Heart left ventricle (tissue), 16 donors: ENCODE data around the gene MDM4. TPM values are rescaled to one million over a fixed set of nuclear protein-coding genes. Genes with fewer than 3 reads are reported as not detected.

Source experiments
- ATAC-seq, 4 donors: fragments of 200-7000 bp; cut with Tn5 transposase; one replicate each; pipeline ENCODE4 v1.9.1; 2020 to 2022; ENCODE audit warnings: moderate library complexity in 4 of 4, mild to moderate bottlenecking in 3 of 4, moderate number of reproducible peaks in 1 of 4
- DNase-seq, 5 donors: peaks; one replicate each; pipeline ENCODE4 v3.0.0-alpha.2; 2020
- H3K27ac ChIP-seq, 12 donors: fragments of 200-600 bp; sonication (generic) in 4 of 12; one replicate each; pipeline versions ENCODE4 v1.5.0 to v1.8.0; 2016 to 2022; ENCODE audit warnings: mild to moderate bottlenecking in 2 of 12
- H3K27me3 ChIP-seq, 9 donors: fragments of 200-600 bp; sonication (generic) in 2 of 9; one replicate each; pipeline versions ENCODE4 v1.5.1 to v1.8.0; 2016 to 2022; ENCODE audit warnings: mild to moderate bottlenecking in 3 of 9
- H3K36me3 ChIP-seq, 9 donors: fragments of 200-600 bp; sonication (generic) in 2 of 9; one replicate each; pipeline versions ENCODE4 v1.5.0 to v1.8.0; 2018 to 2022; ENCODE audit warnings: mild to moderate bottlenecking in 2 of 9
- H3K4me1 ChIP-seq, 12 donors: fragments of 200-600 bp; sonication (generic) in 4 of 12; one replicate each; pipeline versions ENCODE4 v1.5.0 to v1.8.0; 2016 to 2022; ENCODE audit warnings: mild to moderate bottlenecking in 3 of 12
- H3K4me3 ChIP-seq, 12 donors: fragments of 200-600 bp; sonication (generic) in 4 of 12; one replicate each; pipeline versions ENCODE4 v1.5.0 to v1.8.0; 2017 to 2022; ENCODE audit warnings: mild to moderate bottlenecking in 9 of 12, moderate library complexity in 4 of 12
- H3K9me3 ChIP-seq, 12 donors: fragments of 200-600 bp; sonication (generic) in 4 of 12; one replicate each; pipeline versions ENCODE4 v1.5.0 to v1.8.0; 2016 to 2022; ENCODE audit warnings: mild to moderate bottlenecking in 1 of 12
- POLR2A ChIP-seq, 2 donors: fragments of 450-650 bp; IDR thresholded peaks; one replicate each; pipeline ENCODE4 v1.6.1; 2017; ENCODE audit warnings: antibody characterized with exemption in 2 of 2, mild to moderate bottlenecking in 2 of 2, moderate library complexity in 2 of 2
- WGBS, 4 donors: extraction: QIAGEN DNeasy Blood & Tissue Kit in 2 of 4; methylation state at CpG; one replicate each; pipeline versions ENCODE4 v1.1.5 to v1.1.7; 2013 to 2018; 5-methylcytosine and 5-hydroxymethylcytosine counted together
- intact Hi-C, 10 donors: fragments of 100-400 bp; cut with DNase I; formaldehyde crosslinking; loops; one replicate each; pipeline versions ENCODE4 v1.11.1 to v1.14.2; 2022
- polyA plus RNA-seq, 2 donors: library from polyadenylated mRNA; stranded (reverse); fragments of 200-250 nt; gene quantifications; one replicate each; pipeline ENCODE4 v1.2.3, GENCODE V29; 2013
- total RNA-seq, 9 donors: library from RNA; depleted of rRNA in 2 of 9; stranded (reverse); fragments of >200 nt in 2 of 9; fragmentation: NEBNext Ultra II Directional in 3 of 9; extraction: Animal tissue kit (Norgen Biotek cat#: 25700) in 3 of 9; gene quantifications; one replicate each; pipeline versions ENCODE4 v1.1.0 to v1.2.4, GENCODE V29; 2016 to 2023
- TF ChIP-seq, protein P1 (sequence below), 12 donors: fragments of 200-600 bp; sonication (generic) in 4 of 12; IDR thresholded peaks; one replicate each; pipeline versions ENCODE4 v1.5.0 to v1.8.0; 2018 to 2022; ENCODE audit warnings: antibody characterized with exemption in 12 of 12, mild to moderate bottlenecking in 5 of 12
- donor health status: ischemic (EF 13 %, LVEDD 7.1; RV severe dilation, severe dysfunction).
- donor health status: healthy with polysubstance abuse.
- donor health status: DM: no; HTN: yes; CAD: no.
- donor health status: DM: no; HTN: no; CAD: no.
- donor health status: ischemic (EF 25% LVEDD 6.9; RV normal size, moderate dysfunction).
- donor health status: ischemic (EF 25% LVEDD 5.7; RV mildly dilated, moderate dysfunction).
- donor health status: healthy.
- donor health status: DM: yes; HTN: yes; CAD: no.
- donor health status: ischemic (EF 35%, LVEDD 5.7; RV mildly dilated, moderate dysfunction).
- donor health status: nonischemic (EF 11% LVEDD 7.7; RV severe dilation, severe dysfunction).
- donor health status: DM: yes; HTN: yes; CAD: no.
- donor health status: PGD.
- donor health status: ischemic (EF 29% LVEDD 5.4; RV normal size, mild dysfunction).
- donor health status: nonischemic (EF 23%, LVEDD 6.1; RV moderate dilation, normal function).

MDM4 gene
- total and polyA plus RNA-seq, 11 donors, result 5.7 to 48.7 (median 31.6) TPM

DNA sequence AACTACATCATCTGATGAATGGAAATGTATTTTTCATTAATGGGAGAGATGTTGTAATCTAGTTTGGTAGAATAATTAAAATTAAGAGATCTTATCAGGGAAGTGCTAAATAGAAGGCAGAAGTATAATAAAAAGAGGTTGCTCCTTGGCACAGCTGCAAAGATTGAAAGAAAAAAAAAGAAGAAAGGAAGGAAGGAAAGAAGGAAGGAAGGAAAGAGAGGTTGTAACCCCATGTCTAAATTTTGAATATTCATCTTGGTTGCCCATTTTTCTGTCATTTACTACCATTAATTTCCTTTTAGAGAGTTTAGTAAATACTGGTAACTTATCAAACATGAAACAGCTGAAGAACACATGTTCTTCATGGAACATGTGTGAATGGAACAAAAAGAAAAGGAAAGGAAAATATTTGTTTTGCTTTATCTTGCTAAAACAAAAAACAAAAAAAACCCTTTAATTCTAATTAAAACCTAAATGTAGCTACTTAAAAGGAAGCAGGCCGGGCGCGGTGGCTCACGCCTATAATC lies 10.5 kb upstream of the MDM4 start:
- H3K27ac ChIP-seq, result peak overlapping the region; percentile 29 to 89 (median 84)
- no peaks in the 10 kb centered on the region for H3K27me3 ChIP-seq
- H3K4me3 ChIP-seq, result peak overlapping the region; percentile 19 to 76 (median 60)
- ATAC-seq (no peak), DNase-seq (no peak)
- H3K36me3 ChIP-seq, result no peaks in the 10 kb centered on the region
- TF ChIP-seq, protein P1, sequence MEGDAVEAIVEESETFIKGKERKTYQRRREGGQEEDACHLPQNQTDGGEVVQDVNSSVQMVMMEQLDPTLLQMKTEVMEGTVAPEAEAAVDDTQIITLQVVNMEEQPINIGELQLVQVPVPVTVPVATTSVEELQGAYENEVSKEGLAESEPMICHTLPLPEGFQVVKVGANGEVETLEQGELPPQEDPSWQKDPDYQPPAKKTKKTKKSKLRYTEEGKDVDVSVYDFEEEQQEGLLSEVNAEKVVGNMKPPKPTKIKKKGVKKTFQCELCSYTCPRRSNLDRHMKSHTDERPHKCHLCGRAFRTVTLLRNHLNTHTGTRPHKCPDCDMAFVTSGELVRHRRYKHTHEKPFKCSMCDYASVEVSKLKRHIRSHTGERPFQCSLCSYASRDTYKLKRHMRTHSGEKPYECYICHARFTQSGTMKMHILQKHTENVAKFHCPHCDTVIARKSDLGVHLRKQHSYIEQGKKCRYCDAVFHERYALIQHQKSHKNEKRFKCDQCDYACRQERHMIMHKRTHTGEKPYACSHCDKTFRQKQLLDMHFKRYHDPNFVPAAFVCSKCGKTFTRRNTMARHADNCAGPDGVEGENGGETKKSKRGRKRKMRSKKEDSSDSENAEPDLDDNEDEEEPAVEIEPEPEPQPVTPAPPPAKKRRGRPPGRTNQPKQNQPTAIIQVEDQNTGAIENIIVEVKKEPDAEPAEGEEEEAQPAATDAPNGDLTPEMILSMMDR (IDR thresholded peaks at IDR 0.05), result no peak
- no peak for TF ChIP-seq POLR2A (IDR thresholded peaks at IDR 0.05)
- H3K9me3 ChIP-seq, result no peaks in the 10 kb centered on the region
- intact Hi-C loops, result loop anchor here in 2 of 10 donors (10.0 kb wide), 2 partner anchors 251 to 341 kb away; partner anchors contain the start of gene REN (in 2 of the 2)
- peaks cover 0 to 30% (median 7%) of the 10 kb centered on the region in 12 donors for H3K4me1 ChIP-seq
- 0 to 4% (median 2%) methylated on average over 4 of the region's 4 CpGs for WGBS, 4 donors

DNA sequence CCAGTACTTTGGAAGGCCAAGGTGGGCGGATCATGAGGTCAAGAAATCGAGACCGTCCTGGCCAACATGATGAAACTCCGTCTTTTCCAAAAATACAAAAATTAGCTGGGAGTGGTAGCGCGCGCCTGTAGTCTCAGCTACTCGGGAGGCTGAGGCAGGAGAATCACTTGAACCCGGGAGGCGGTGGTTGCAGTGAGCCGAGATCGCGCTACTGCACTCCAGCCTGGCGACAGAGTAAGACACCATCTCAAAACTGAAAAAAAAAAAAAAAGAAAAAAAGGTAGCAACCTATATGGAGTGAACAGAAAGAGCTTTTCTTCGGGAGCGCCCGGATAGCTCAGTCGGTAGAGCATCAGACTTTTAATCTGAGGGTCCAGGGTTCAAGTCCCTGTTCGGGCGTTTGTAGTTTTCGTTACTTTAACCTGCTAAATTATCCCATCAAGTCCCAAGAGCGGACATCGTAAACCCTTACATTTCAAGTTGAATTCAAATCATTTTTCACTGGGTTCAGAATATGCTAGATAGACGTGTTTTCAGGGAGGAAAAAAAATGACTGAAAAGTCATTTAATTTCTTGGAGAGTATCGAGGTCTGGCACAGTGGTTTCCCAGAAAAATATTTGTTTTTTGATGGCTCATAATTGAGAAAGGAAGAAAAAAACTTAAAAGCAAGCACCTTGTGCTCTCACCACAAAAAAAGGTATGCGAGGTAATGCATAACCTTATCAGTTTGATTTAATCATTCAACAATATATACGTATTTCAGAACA lies 9.8 kb upstream of the MDM4 start:
- H3K27me3 ChIP-seq, result no peaks in the 10 kb centered on the region
- H3K27ac ChIP-seq, result peak overlapping the region; percentile 29 to 89 (median 84)
- intact Hi-C loops, result loop anchor here in 2 of 10 donors (10.0 kb wide), 2 partner anchors 252 to 342 kb away; partner anchors contain the start of gene REN (in 2 of the 2)
- DNase-seq (peak; percentile 66 to 70 (median 68)), ATAC-seq (peak; percentile 58 to 90 (median 80))
- H3K9me3 ChIP-seq, result no peaks in the 10 kb centered on the region
- no peak for TF ChIP-seq POLR2A (IDR thresholded peaks at IDR 0.05)
- TF ChIP-seq, protein P1 (IDR thresholded peaks at IDR 0.05), result no peak
- H3K4me1 ChIP-seq, result peaks cover 0 to 30% (median 7%) of the 10 kb centered on the region in 12 donors
- H3K4me3 ChIP-seq, result peak overlapping the region; percentile 19 to 76 (median 60)
- 1 to 2% (median 2%) methylated on average over 27 of the region's 27 CpGs for WGBS, 4 donors
- no peaks in the 10 kb centered on the region for H3K36me3 ChIP-seq

DNA sequence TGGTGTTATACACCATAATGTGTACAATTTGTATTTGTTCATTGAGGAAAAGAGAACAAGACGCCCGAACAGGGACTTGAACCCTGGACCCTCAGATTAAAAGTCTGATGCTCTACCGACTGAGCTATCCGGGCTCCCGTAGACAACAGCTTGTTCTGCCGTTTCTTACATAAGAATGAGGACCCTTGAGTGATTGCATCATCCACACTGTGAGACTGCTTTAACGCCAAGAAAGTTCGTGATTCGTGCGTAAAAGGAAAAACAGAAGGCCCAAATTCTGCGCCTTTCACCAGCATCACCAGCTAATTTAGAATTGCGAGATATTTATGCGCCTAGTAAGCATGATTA lies 9.3 kb upstream of the MDM4 start:
- TF ChIP-seq, protein P1 (IDR thresholded peaks at IDR 0.05), result no peak
- peak in 1 of 2 donors; percentile 7 for TF ChIP-seq POLR2A (IDR thresholded peaks at IDR 0.05)
- Histone ChIP-seq H3K4me3 (peak overlapping the region; percentile 5 to 76 (median 60)), H3K36me3 (no peaks in the 10 kb centered on the region), H3K9me3 (no peaks in the 10 kb centered on the region), H3K27ac (peak overlapping the region; percentile 70 to 89 (median 84)), H3K4me1 (peaks cover 0 to 33% (median 7%) of the 10 kb centered on the region in 12 donors), H3K27me3 (no peaks in the 10 kb centered on the region)
- ATAC-seq (peak; percentile 77 to 89 (median 82)), DNase-seq (peak in 4 of 5 donors; percentile 72 to 83 (median 78))
- WGBS, 4 donors, result 0 to 1% (median 1%) methylated on average over 13 of the region's 13 CpGs
- intact Hi-C loops, result loop anchor here in 2 of 10 donors (10.0 kb wide), 2 partner anchors 252 to 342 kb away; partner anchors contain the start of gene REN (in 2 of the 2)
